ENCODE measurements around the gene ANKRD11.

The ANKRD11 gene

GRCh38 chr16:89401641-89402445 is 88.5 kb downstream of the ANKRD11 start:
- TF ChIP-seq ZFX (IDR thresholded peaks at IDR 0.05; ENCODE audit: borderline replicate concordance) (no peak), CTCF (IDR thresholded peaks at IDR 0.05) (no peak)
- no peak overlapping the region for H3K27ac ChIP-seq

GRCh38 chr16:89401205-89401604 is 89.2 kb downstream of the ANKRD11 start:
- H3K27ac ChIP-seq = no peak overlapping the region
- no peak for TF ChIP-seq CTCF (IDR thresholded peaks at IDR 0.05)
- no peak for TF ChIP-seq ZFX (IDR thresholded peaks at IDR 0.05; ENCODE audit: borderline replicate concordance)

GRCh38 chr16:89400740-89401139 is 89.6 kb downstream of the ANKRD11 start:
- H3K27ac ChIP-seq = no peak overlapping the region
- no peak for TF ChIP-seq ZFX (IDR thresholded peaks at IDR 0.05; ENCODE audit: borderline replicate concordance)
- TF ChIP-seq CTCF (IDR thresholded peaks at IDR 0.05) = no peak

GRCh38 chr16:89398924-89399323 is 91.4 kb downstream of the ANKRD11 start:
- no peak overlapping the region for H3K27ac ChIP-seq
- TF ChIP-seq ZFX (IDR thresholded peaks at IDR 0.05; ENCODE audit: borderline replicate concordance) (no peak), CTCF (IDR thresholded peaks at IDR 0.05) (no peak)

GRCh38 chr16:89397331-89397861 is 93.0 kb downstream of the ANKRD11 start:
- no peak for TF ChIP-seq ZFX (IDR thresholded peaks at IDR 0.05; ENCODE audit: borderline replicate concordance)
- no peak for TF ChIP-seq CTCF (IDR thresholded peaks at IDR 0.05)
- H3K27ac ChIP-seq = no peak overlapping the region

- TF ChIP-seq CTCF (IDR thresholded peaks at IDR 0.05) (no peak), ZFX (IDR thresholded peaks at IDR 0.05; ENCODE audit: borderline replicate concordance) (no peak)
- no peak overlapping the region for H3K27ac ChIP-seq
These were observed 94.2 kb downstream of the ANKRD11 start for GRCh38 chr16:89396156-89396555.

Data from 22Rv1 (cell line).